HG03378 (cell line): Measurements from ENCODE around the gene PARD3.

Experiments used
- ATAC-seq: cut with Tn5 transposase; IDR thresholded peaks from one replicate; pipeline ENCODE4 v1.9.1; 2021; ENCODE audit warnings: mild to moderate bottlenecking, moderate library complexity; ENCODE audit not compliant: unreplicated experiment

Gene PARD3

GRCh38 chr10:34593374-34593890, 221.7 kb downstream of the PARD3 start:
- no peak for ATAC-seq

GRCh38 chr10:34590793-34591192, 224.3 kb downstream of the PARD3 start:
- ATAC-seq, result no peak

GRCh38 chr10:34589275-34589674, 225.8 kb downstream of the PARD3 start:
- no peak for ATAC-seq

GRCh38 chr10:34587680-34588019, 227.4 kb downstream of the PARD3 start:
- ATAC-seq, result no peak

GRCh38 chr10:34587002-34587679, 228.0 kb downstream of the PARD3 start:
- ATAC-seq, result no peak

- peak; percentile 63 for ATAC-seq
These were observed 229.5 kb downstream of the PARD3 start for GRCh38 chr10:34585422-34586112.

GRCh38 chr10:34584164-34584563, 230.9 kb downstream of the PARD3 start:
- no peak for ATAC-seq

GRCh38 chr10:34581801-34582532, 233.1 kb downstream of the PARD3 start:
- ATAC-seq, result no peak

- no peak for ATAC-seq
These were observed 234.5 kb downstream of the PARD3 start for GRCh38 chr10:34580643-34581042.

GRCh38 chr10:34580214-34580613, 234.9 kb downstream of the PARD3 start:
- ATAC-seq, result no peak

- no peak for ATAC-seq
These were observed 236.6 kb downstream of the PARD3 start for GRCh38 chr10:34578468-34578867.

- no peak for ATAC-seq
These were observed 238.3 kb downstream of the PARD3 start for GRCh38 chr10:34576797-34577196.

GRCh38 chr10:34575882-34576281, 239.2 kb downstream of the PARD3 start:
- no peak for ATAC-seq

GRCh38 chr10:34574353-34574934, 240.7 kb downstream of the PARD3 start:
- ATAC-seq, result no peak

GRCh38 chr10:34570887-34571286, 244.2 kb downstream of the PARD3 start:
- ATAC-seq, result no peak

GRCh38 chr10:34567659-34568253, 247.3 kb downstream of the PARD3 start:
- ATAC-seq, result no peak

- ATAC-seq, result no peak
These were observed 249.2 kb downstream of the PARD3 start for GRCh38 chr10:34565934-34566333.

GRCh38 chr10:34558093-34558583, 257.0 kb downstream of the PARD3 start:
- ATAC-seq, result no peak

- ATAC-seq, result no peak
These were observed 257.9 kb downstream of the PARD3 start for GRCh38 chr10:34557173-34557572.

GRCh38 chr10:34555653-34556052, 259.4 kb downstream of the PARD3 start:
- ATAC-seq, result no peak

GRCh38 chr10:34553747-34554146, 261.3 kb downstream of the PARD3 start:
- no peak for ATAC-seq
